ENCODE measurements around the gene CNGA2. TPM values are rescaled to one million over a fixed set of nuclear protein-coding genes. Genes with fewer than 3 reads are reported as not detected.
A peak's percentile ranks its signal among the peaks of the same experiment; 100 is the strongest.

Gene CNGA2
- total RNA-seq, 1 experiment from 2014 or later: not detected

DNA sequence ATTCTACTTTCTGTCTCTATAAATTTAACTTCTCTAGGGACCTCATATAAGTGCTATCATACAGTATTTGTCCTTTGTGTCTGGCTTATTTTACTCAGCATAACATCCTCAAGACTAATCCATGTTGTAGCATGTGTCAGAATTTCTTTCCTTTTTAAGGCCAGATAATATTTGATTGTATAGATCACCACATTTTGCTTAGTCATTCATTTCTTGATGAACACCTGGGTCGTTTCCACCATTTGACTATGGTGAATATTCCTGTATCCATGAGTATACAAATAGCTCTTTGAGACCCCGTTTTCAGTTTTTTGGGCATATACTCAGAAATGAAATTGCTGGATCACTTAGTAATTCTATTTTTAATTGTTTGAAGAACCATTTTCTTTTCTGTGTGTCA lies 12.0 kb downstream of the CNGA2 start:
- no peak for DNase-seq (ENCODE audit: extremely low read depth, low read depth)

DNA sequence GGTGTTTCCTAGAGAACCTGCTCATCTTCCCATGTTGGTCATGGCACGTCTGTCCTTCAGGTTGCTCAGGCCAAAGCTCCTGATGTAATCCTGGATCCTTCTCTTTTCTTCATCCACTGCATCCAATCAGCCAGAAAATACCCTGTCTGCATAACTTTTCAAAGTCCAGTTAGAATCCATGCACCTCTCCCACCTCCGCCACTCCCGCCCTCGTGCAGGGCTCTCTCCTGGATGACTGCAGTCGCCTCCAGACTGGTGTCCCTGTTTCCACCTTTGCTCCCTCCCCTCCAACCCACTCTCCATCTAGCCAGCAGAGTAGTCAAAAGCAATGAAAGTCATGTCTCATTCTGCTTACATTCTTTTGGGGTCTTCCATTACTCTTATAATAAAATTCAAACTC lies 16.0 kb downstream of the CNGA2 start:
- no peak for DNase-seq (ENCODE audit: extremely low read depth, low read depth)

DNA sequence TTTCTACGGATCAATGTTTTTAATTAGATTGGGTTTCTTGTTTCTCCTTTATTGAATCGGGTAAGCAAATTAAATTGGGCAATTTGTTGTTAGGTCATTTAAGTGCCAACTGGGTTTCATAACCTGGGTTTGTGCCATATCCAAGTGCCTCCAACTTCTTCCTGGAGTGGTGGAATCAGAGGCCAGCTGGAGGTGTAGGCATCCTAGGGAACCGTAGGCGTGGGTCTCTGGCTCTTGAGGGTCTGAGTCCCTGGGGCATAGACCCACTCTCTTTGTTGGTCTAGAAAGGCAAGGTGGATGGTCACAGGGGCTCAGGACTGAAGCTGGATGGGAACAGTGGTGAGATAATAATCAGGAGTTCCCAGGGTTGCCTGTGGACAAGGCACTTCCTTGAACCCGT lies 18.3 kb downstream of the CNGA2 start:
- no peak for DNase-seq (ENCODE audit: extremely low read depth, low read depth)

DNA sequence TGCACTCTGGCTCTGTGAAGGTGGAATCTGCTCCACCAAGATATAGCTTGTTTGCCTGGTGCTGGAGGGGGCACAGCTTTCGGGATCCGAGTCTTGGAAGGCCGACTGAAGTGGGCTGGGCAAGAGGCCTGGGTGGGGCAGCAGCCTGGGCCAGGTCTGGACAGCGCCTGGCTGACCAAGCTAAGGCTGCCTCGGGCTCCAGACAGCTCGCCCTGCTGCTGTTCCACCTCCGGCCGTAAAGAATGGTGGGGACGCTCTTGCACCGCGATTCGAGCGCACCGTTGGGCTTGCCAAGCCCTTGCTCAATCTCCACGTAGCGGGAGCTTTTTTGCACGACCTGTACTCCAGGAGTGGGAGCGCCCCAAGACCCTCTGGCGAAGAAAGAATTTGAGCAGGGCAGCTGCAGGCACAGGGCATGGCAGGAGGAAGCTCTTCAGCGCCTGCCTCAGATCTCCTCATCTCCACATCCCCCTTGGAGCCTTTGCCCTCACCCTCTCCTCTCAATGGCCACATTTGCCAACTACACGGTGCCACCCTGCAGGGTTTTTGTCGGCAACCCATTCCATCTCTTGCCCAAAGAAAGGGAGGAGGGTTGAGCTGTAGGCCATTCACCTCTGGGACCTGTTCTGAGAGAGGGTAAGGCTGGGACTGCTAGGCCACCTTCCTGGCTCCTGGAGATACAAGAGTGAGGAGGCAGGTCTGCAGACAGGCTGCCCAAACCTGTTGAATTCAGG lies 18.9 kb downstream of the CNGA2 start:
- peak; percentile 48 for DNase-seq (ENCODE audit: extremely low read depth, low read depth)

DNA sequence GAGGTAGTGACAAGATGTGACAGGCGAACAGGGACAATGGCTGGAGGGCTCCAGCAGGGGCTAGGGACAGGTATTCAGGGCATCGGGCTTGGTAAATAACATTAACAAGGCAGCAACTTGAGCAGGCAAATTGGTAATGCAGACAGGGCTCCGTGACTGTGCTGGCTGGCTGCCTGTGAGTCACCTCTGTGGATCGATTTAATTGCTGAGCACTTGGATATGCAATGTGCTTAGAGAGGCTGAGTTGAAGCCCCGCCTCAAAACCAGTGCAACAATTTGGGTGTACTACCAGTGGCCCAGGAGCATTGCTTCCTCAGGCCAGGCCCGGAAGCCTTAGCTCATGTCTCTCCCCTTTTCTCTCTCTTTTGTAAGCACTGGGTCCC lies 19.5 kb downstream of the CNGA2 start:
- DNase-seq (ENCODE audit: extremely low read depth, low read depth): no peak

DNA sequence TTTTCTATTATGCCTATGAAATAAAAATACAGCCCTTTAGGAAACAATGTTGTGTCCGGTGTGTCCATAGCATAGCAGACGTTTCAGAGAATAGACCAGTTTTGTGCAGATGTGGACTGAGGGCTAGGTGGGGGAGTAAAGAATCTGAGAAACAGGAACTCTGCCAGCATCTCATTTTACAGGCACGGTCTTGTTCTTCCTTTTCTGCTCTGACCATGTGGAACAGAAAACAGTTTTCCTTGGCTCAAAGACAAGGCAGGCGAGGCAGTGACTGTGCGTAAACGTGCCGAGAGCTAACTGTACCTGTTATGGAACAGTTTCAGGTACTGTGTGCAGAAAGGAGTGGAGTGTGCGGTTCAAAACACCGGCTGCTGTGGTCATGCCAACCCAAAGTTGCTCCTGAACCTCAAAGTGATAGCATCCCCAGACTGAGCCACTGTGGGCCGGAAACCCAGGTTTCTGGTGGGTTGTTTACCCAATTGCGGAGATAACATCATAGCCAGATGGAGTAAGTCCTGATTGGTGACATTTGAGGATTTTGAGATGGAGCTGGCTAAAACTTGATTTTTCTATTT lies 20.2 kb downstream of the CNGA2 start:
- no peak for DNase-seq (ENCODE audit: extremely low read depth, low read depth)

DNA sequence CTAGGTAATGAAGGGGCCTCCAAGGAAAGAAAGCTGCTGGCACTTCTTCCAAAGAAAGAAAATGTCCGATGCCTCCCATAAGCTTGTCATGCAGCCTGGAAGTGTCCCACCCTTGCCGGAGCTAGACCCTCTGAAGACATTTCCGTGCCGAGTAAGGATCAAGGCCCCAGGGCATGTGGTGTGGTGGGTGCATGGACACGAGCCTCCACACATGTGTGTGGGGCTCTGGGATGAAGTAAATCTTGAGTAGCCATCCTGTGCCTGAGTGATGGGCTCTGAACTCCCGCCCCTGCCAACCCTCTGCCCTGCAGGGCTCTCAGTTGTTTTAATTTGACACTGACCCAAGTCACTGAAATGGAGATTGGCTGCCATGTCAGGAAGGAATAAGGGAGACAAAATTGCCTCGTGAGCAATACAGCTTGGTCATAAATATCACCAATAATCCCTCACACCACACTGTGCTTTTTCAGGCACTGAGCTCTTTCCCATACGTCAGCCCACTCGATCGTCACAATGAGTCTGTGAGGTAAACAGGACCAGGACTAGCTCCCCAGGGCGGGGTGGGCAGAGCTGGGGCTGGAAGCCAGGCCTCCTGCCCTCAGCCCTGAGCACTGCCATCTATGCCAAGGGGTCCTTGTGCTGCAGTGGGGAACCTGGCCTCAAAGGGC lies 24.6 kb downstream of the CNGA2 start:
- no peak for DNase-seq (ENCODE audit: extremely low read depth, low read depth)

DNA sequence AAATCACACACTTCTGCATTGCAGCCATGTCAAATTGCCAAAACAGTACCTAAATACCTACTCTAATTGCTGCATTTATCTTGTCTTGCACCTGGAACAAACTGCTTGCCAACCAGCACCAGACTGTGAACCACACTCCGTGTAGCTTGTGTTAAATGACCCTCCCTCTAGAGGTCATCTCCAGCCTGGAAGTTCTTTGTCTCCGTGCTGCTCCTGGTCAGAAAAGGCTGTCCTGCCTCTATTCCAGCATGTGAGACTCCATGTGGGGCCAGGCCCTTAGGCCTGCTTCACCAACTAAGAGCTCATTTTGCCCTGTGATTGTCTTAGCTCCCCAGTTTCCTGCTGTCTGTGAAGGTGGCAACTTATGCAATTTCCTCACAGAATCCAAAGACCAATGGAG lies 28.3 kb downstream of the CNGA2 start:
- no peak for DNase-seq (ENCODE audit: extremely low read depth, low read depth)

DNA sequence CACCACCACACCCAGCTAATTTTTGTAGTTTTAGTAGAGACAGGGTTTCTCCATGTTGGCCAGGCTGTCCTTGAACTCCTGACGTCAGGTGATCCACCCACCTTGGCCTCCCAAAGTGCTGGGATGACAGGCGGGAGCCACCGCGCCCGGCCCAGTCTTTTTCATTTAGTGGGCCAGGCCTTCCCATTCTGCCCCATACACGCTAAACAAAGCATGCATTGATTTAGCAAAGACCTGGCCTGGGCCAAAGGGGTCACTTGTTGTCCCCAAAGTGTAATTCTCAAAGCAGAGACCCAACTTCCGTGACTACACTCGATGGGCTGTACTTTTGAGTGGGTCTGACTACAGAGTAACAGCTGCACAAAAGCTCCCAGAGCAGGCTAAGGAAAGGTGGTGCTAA lies 29.2 kb downstream of the CNGA2 start:
- no peak for DNase-seq (ENCODE audit: extremely low read depth, low read depth)

DNA sequence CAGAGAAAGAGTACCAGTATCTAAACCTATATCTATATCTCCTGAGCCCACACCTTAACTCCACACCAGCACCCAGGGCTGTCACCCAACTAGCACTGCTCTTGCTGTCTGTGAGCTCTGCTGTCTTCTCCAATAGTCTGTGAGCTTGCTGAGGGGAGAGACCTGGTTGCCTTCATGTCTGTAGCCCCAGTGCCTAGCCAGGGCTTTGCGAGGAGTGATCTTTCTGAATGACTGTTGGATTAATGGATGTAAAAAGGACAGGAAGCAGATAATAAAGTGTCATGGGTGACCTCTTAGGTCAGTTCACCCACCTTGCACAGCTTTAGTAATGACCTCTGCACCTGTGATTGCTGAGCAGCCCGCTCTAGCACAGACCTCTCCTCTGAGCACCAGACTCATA lies 30.5 kb downstream of the CNGA2 start:
- no peak for DNase-seq (ENCODE audit: extremely low read depth, low read depth)

DNA sequence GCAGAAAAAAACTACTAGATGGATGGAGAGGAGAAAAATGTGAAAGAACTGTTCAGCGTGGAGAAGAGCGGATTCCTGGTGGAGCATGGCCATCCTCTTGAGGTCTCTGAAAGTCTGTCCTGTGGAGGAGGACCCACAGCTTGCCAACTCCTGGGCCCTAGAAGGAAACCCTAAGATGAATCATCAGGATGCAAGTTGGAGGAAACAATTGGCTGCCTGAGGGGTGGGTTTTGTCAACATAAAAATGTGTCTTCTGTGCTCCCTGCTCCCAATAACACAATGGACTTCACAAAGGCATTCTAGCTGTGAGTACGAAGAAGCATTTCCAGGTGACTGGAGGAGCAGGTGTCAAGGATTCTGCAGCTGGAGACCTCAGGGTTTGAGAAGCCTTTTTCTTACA lies 37.2 kb downstream of the CNGA2 start:
- DNase-seq (ENCODE audit: extremely low read depth, low read depth): no peak

DNA sequence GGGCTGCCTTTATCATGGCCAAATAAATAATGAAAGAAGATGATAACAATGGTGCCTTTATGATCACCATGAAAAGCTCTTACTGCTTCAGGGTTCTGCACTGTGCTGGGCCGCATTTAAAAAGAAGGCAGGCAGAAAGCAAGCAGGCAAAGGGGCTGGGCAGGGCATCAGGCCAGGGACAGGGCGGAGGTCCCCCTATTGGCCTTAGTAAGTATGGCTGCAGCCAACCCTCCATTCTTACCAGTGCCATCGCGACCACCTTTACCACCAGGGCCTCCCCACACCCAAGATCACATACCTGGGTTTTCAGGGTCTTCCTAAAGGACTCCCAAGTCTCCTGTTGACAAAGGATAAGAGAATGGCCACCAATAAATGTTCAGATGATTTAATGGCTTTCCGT lies 38.9 kb downstream of the CNGA2 start:
- no peak for DNase-seq (ENCODE audit: extremely low read depth, low read depth)

DNA sequence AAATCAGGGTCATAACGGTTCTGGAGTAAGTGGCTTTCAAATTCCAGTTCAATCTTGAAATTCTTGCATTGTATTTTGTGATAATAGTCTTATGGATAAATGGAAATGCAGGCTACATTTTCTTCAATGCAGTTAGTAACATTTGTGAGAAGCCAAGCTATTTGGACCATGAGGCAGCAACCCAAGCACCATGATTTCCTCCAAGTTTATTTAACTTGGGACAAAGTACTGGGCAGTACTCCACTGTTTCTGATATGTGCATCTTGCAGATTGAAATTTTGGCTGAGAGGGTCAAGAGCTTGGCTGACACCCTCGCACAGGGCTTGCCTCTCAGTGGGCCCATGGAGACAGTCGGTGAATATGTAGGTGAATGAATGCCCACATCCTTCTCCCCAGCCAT lies 39.9 kb downstream of the CNGA2 start:
- DNase-seq (ENCODE audit: extremely low read depth, low read depth): no peak

DNA sequence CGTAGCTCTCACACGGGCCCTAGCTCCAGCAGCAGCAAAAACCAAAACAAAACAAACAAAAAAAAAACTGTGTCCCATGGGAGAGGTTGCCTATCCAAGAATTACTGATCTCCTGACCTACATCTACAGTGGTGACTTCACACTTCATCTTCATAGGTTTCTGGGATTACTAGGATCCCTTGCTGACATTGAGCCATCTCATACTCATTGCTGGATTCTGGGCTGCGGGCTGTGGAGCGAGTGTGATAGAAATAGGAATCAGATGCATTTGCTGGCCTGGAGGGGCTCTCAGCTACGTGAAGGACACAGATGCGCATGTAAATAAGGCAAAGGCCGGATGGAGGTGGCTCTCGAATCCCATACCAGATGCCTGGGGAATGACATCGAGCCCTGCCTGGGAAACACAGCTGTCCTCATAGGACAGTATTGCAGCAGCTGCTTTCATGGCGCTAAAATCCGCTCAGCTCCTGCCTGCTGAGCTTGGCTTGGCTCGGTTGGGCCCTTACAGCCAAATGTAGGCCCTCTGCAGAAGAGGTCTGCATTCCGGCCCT lies 41.7 kb downstream of the CNGA2 start:
- DNase-seq (ENCODE audit: extremely low read depth, low read depth): no peak

DNA sequence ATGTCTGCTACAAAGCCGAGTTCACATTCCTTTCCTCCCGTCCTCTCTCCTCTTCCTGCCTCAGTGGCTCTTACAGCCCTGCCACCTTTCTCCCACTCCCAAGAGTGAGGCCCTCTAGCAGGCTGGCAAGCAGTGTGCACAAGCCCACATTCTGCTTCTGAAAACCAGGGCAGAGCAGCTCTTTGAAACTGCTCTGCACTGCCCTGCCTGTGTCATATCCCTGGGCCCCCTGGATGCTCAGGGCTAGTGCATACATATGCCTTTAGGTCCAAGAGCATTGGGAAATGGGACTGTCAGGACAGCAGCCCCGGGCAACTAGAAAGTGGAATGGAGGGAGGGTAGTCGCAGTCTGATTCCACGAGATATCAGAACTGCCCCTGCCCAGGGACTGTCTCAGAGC lies 42.4 kb downstream of the CNGA2 start:
- no peak for DNase-seq (ENCODE audit: extremely low read depth, low read depth)

DNA sequence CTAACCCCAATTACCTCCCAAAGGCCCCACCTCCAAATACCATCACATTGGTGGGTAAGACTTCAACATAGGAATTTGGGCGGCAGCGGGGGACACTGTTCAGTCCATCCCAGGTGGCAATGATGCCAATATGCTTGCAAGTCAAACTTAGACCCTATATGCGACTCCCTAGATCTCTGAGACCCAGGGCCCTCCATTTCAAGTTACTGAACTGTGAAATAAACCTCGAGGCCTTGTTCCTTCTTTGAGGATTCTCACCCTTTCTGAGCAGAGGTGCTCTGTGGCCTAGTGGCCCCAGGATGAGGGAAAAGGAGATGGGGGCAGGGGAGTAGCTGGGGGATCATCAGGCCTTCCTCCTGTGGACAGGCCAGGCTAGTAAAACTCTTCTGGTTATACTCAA lies 44.7 kb downstream of the CNGA2 start:
- no peak for DNase-seq (ENCODE audit: extremely low read depth, low read depth)

DNA sequence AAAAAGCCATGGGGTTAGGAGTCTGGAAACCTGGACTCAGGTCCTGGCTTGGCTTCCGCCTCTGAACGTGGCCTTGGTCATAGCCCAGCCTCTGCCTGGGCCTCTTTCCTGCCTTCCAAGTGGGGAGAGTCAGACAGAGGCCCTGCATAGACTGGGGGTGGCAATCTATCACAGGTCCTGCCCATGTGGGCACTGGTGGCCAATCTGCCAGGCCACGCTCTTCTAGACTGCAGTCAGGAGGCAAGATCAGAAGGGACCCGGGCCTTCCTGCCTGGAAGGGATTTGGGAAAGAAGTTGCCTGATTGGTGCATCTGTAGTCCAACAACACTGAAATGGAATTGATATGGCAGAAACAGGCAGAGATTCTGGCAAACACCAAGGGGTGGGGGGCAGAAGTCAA lies 46.1 kb downstream of the CNGA2 start:
- DNase-seq (ENCODE audit: extremely low read depth, low read depth): no peak

DNA sequence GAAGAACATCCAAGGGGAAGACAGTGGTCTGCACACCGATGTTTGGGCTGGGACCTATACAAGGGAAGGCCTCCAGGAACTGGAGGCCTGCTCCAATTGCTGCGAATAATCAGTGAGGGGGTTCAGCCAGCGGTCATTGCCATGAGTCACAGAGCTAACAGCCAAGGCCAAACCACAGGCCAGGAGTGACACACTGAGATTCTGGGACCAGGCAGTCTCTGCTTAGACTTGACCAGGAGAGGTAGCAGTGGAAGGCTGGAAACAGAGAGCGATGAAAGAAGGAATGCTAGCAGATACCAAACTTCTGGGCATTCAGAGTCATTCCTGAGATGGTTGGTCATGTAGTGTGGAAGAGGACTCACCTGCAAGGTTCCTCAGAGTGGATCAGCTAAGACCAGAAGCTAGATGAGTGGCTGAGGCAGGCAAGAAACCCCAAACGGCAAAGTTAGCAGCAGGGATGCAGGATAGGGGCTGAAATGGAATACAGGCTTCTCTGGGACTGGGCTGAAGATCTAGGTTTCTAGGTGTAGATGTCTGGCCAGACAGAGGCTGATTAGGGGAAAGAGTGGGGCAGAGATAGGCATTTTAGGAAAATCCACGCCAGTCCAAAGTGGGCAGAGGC lies 54.7 kb downstream of the CNGA2 start:
- no peak for DNase-seq (ENCODE audit: extremely low read depth, low read depth)

DNA sequence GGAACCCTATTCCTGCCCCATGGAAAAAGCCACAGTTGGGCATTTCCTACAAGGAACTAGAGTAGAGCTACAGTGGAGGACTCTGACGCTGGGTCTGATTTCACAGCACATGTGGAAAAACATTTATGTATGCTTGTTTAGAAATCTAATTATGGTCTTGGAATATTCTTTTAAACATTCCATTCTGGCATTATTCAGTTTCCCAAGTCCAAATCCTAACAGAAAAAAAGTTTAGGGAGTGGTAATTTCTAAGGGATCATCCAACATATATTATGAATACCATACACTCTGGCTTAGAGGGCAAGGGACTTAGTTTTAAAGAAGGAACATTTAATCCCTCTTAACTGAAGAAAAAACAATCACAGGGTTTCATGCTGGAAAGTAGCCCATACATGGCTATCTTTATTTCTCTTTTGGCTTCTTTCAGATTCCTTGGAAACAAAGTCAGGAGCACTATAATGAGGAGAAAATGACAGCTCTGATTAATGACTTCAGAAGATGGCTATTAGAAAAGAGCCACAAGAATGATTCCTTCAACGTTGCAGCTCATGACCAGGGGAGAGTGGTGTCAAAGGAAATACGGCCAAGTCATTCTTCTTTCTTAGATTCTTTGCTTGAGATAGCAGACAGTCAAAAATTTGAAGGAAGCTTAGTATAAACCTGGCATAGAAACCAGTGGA lies 56.1 kb downstream of the CNGA2 start:
- no peak for DNase-seq (ENCODE audit: extremely low read depth, low read depth)

DNA sequence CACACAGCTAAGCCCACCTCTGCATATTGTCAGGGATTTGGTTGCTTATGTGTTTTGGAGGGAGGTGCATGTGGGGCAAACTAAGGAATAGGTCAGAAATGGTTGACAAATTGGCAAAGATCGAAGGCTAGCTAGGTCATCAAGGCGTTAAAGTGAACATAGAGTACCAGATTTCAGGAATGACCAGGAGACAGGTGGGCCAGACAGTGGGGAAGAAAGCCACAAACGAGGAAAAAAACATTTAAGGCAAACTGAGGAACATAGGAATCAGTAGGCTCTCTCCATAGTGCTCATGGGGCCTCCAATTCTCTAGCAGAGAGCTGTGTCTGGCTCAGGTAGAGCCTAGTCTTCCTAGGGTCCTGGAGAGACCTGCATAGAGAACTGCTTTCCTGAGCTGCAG lies 57.4 kb downstream of the CNGA2 start:
- DNase-seq (ENCODE audit: extremely low read depth, low read depth): no peak

DNA sequence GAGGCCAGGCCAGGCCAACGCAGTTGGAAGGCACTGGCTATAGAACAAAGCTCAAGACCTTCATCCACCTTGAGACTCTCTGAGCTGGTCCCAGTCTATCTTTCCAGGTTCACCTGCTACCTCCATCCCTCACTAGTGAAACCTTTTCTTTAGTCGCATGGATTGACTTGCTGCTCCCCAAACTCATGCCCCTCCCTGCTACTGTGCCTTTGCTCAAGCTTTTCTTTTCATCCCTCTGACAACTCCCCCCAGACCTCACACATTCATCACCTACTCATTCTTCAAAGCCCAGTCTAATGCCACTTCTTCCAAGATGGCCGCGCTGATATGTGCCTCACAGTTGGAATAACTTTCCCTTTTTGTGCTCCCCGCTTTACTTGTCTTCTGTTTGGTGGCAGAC lies 58.0 kb downstream of the CNGA2 start:
- no peak for DNase-seq (ENCODE audit: extremely low read depth, low read depth)
